IPS DF 19.7 (cell line): ENCODE measurements around the gene STK33.

Experiments
- DNase-seq: peaks from one replicate; pipeline ENCODE4 v3.0.0-alpha.2; 2013; ENCODE audit warnings: low read depth, low spot score

STK33 gene

GRCh38 chr11:8603696-8604077, 9.7 kb upstream of the STK33 start:
- DNase-seq, result no peak

GRCh38 chr11:8601376-8602133, 7.5 kb upstream of the STK33 start:
- no peak for DNase-seq

- DNase-seq, result no peak
These were observed 4.5 kb upstream of the STK33 start for GRCh38 chr11:8598506-8598905.

- no peak for DNase-seq
These were observed 3.2 kb upstream of the STK33 start for GRCh38 chr11:8597182-8597581.

- no peak for DNase-seq
These were observed 2.5 kb upstream of the STK33 start for GRCh38 chr11:8596504-8597046.

- no peak for DNase-seq
These were observed 573 bp downstream of the STK33 start for GRCh38 chr11:8593455-8593854.

- no peak for DNase-seq
These were observed 6.1 kb downstream of the STK33 start for GRCh38 chr11:8587915-8588314.

GRCh38 chr11:8586805-8587204, 7.2 kb downstream of the STK33 start:
- no peak for DNase-seq

- no peak for DNase-seq
These were observed 7.8 kb downstream of the STK33 start for GRCh38 chr11:8586184-8586583.

- no peak for DNase-seq
These were observed 9.5 kb downstream of the STK33 start for GRCh38 chr11:8584511-8584910.

GRCh38 chr11:8584082-8584481, 9.9 kb downstream of the STK33 start:
- no peak for DNase-seq

- no peak for DNase-seq
These were observed 12.7 kb downstream of the STK33 start for GRCh38 chr11:8581300-8581699.

- no peak for DNase-seq
These were observed 16.0 kb downstream of the STK33 start for GRCh38 chr11:8577791-8578581.

GRCh38 chr11:8574798-8575197, 19.2 kb downstream of the STK33 start:
- no peak for DNase-seq

- DNase-seq, result no peak
These were observed 20.3 kb downstream of the STK33 start for GRCh38 chr11:8573777-8574176.

- no peak for DNase-seq
These were observed 26.3 kb downstream of the STK33 start for GRCh38 chr11:8567602-8568198.

- DNase-seq, result no peak
These were observed 27.3 kb downstream of the STK33 start for GRCh38 chr11:8566613-8567210.

GRCh38 chr11:8564526-8564925, 29.5 kb downstream of the STK33 start:
- no peak for DNase-seq

- no peak for DNase-seq
These were observed 32.6 kb downstream of the STK33 start for GRCh38 chr11:8561461-8561860.

GRCh38 chr11:8558436-8558835, 35.6 kb downstream of the STK33 start:
- DNase-seq, result no peak

- no peak for DNase-seq
These were observed 48.2 kb downstream of the STK33 start for GRCh38 chr11:8545698-8546366.
